Kidney tubule cell (primary cell): Measurements from ENCODE around the gene C20orf202.
"Not testable (repeated sequence)": the region's sequence is repeated elsewhere in the genome, so short reads cannot be mapped to it uniquely, and the experiment has no call there.

Experiments used
- DNase-seq: peaks from one replicate; pipeline ENCODE4 v3.0.0-alpha.2; 2018; ENCODE audit warnings: low spot score

C20orf202 gene

DNA sequence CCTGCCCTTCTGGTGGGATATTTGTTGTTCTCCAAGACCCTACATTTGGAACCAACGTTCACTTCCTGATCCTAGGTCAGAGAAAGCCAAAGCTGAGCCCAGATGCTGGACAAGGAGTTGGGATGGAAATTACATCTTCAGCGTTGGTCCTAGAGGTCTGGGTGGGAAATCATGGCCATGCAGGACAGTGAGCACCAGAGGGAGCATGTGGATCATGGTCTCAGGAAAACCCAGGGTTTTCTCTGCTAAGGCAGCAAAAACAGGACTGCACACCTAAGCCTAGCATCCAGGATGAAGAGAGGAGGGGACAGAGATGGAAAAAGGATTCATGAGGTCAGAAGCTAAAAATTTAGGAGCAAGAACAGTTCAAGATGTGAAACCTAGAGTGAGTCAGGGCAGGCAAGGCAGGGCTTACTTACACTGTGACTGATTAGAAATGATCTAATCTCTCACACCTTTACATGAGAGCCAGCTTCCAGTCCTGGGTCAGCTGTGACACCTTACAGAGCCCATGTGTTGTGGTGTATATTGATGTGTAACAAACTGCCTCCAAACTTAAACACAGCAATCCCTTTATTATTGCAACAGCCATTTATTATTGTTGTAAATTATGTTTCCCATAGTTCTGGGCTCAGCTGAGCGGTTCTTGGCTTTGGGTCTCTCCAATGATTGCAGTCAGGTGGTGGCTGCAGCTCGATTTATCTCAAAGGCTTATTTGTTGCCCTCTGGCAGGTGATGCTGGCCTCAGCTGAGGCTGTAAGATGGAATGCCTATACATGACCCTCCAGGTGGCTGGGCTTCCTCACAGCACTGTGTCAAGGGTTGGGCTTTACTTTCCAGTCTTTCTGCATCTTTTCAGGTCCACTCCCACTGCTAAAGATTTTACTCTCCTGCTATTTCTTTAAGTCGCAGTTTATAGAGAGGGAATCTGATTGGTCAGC, 6.5 kb downstream of the C20orf202 start:
- peak; percentile 26 for DNase-seq

- DNase-seq, result no peak
Measured at GRCh38 chr20:1210501-1210900, 7.2 kb downstream of the C20orf202 start.

- no peak for DNase-seq
Measured at GRCh38 chr20:1212023-1212422, 8.8 kb downstream of the C20orf202 start.

- DNase-seq, result peak; percentile 71
Measured at GRCh38 chr20:1212607-1213396, 9.5 kb downstream of the C20orf202 start.

DNA sequence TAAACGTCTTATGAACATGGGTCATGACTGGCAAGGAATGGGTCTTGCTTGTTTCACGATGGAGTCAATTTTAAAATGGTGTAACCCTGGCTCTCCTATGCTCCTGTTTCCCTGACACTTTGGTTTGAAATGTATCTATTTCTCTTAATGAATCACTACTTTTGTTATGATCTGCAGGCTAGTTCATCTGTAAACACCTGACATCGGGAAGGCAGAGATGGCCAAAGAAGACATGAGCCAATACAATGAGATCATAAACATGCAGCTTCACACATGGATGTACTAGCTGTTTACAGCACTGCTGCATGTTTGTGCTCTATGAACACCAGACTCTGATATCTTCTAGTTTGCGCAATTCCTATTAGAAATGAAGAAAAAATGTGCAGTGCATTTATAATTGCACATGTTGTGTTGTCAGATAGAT, 11.6 kb downstream of the C20orf202 start:
- DNase-seq, result no peak

- DNase-seq, result no peak
Measured at GRCh38 chr20:1215386-1216170, 12.3 kb downstream of the C20orf202 start.

DNA sequence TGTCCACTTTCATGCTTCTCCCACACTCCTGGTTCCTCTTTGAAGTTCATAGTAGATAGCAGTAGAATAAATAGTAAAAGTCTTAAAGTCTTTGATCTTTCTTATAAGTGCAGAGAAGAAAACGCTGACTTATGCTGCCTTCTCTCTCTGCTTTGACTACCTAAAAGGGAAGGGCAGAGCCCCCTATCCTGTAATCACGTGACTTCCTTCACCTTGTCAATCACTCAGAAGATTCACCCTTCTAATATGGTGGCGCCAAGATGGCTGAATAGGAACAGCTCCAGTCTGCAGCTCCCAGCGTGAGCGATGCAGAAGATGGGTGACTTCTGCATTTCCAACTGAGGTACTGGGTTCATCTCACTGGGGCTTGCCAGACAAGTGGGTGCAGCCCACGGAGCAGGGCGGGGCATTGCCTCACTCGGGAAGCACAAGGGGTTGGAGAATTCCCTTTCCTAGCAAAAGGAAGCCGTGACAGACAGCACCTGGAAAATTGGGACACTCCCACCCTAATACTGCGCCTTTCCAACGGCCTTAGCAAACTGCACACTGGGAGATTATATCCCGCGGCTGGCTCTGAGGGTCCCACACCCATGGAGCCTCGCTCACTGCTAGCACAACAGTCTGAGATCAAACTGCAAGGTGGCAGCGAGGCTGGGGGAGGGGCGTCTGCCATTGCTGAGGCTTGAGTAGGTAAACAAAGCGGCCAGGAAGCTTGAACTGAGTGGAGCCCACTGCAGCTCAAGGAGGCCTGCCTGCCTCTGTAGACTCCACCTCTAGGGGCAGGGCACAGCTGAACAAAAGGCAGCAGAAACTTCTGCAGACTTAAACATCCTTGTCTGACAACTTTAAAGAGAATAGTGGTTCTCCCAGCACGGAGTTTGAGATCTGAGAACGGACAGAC, 13.5 kb downstream of the C20orf202 start:
- not testable (repeated sequence) for DNase-seq

DNA sequence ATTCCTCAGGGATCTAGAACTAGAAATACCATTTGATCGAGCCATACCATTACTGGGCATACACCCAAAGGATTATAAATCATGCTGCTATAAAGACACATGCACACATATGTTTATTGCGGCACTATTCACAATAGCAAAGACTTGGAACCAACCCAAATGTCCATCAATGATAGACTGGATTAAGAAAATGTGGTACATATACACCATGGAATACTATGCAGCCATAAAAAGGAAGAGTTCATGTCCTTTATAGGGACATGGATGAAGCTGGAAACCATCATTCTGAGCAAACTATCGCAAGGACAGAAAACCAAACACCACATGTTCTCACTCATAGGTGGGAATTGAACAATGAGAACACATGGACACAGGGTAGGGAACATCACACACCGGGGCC, 19.5 kb downstream of the C20orf202 start:
- not testable (repeated sequence) for DNase-seq

DNA sequence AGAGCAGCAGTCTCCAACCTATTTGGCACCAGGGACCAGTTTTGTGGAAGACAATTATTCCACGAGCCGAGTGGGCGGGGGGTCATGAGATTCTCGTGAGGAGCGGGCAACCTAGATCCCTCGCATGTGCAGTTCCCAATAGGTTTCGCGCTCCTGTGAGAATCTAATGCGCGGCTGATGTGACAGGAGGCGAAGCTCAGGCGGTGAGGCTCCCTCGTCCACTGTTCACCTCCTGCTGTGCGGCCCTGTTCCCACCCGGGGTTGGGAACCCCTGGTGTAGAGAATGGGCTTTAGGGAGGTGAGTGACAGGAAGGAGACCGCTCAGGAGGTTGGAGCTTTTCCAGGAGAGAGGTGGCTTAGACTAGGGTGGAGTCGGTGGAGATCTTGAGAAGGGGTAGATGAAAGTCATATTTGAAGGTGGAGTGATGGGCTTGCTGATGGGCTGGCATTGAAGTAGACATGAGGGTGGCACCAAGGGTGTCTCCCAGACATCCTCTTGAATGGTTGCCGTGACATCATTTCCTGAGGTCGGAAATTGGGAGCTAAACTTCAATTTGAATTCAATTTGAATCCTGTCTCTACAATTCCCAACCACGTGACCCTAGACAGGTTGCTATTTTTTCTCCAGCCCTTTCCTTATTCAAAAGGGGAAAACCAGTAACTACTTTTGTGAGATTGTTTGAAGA, 21.1 kb downstream of the C20orf202 start:
- no peak for DNase-seq

DNA sequence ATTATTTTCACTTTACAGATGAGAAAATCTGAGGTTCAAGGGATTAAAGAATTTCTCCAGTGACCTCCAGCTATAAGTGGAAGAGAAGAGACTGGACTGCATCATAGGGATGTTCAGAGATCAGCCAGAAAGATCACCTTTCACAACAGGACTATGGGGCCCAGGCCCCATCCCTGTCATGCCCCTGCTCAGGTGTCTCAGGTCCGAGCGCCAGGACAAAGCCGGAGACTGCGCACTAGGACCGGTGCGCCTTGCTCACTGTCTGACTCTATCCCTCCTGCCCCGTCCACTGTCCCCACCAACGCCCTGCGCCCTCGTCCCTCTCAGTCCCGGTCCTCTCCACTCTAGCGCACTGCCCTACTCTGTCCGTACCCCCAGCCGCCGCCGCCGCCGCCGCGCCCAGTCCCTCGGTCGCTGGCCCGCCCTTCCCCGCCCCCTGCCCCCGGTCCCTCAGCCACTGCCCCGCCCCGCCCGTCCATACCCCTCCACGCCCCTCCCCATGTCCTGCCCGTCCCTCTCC, 22.1 kb downstream of the C20orf202 start:
- DNase-seq, result no peak

GRCh38 chr20:1225783-1226654, 22.8 kb downstream of the C20orf202 start, which contains the start of gene RAD21L1:
Gene RAD21L1, plus strand, starts transcription at chr20:1226044. Its CDS starts 2,410 bp downstream, at chr20:1228454.
- DNase-seq, result peak; percentile 63

GRCh38 chr20:1229541-1229940, 26.3 kb downstream of the C20orf202 start:
- no peak for DNase-seq

DNA sequence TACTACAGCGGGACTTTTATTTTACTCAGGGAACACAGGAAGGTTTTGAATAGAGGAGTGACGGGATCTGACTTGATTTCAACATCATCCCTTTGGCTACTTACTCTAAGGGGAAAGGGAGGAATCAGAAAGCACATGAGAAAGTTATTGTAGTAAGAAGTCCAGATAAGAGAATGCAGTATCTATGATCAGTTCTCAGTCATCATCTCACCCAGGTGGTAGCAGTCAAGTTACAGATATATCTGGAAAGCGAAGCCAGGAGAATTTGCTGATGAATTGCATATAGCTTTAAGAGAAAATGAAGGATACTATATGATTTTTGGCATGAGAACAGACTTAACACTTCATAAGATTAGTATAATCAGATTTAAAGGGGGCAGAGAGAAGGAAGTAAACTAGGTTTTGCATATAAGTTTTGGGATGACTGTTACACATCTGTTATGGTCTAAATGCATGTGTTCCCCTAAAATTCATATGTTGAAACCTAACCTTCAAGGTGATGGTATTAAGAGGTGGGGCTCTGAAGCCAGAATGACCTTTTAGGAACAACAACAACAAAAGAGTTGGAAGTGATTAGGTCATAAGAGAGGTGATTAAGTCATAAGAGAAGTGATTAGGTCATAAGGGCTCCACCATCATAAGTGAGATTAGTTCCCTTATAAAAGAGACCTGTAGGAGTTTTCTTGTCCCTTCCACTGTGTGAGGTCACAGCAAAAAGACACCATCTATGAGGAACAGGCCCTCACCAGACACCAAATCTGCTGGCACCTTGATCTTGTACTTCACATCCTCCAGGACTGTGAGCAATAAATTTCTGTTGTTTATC, 29.2 kb downstream of the C20orf202 start:
- no peak for DNase-seq

GRCh38 chr20:1240549-1240948, 37.3 kb downstream of the C20orf202 start:
- DNase-seq, result no peak

DNA sequence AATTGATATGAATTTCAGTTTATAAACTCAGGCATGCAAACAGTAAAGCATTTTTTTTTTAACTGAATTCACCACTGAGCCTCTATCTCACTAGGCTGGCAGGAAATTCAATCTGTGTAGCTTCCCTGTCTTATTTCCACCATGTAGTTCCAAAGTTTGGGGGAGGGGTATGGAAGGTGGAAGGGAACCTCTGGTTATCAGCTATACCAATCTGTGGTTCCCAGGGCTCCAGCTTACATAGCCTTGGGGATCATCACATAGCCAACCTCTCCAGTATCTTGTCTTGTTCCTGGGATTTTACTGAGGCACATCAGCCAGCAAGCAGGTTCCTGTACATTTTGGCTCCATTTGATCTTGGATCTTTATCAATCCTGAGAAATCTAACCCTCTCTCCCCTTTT, 38.2 kb downstream of the C20orf202 start:
- DNase-seq, result no peak

- no peak for DNase-seq
Measured at GRCh38 chr20:1242099-1242498, 38.8 kb downstream of the C20orf202 start.

DNA sequence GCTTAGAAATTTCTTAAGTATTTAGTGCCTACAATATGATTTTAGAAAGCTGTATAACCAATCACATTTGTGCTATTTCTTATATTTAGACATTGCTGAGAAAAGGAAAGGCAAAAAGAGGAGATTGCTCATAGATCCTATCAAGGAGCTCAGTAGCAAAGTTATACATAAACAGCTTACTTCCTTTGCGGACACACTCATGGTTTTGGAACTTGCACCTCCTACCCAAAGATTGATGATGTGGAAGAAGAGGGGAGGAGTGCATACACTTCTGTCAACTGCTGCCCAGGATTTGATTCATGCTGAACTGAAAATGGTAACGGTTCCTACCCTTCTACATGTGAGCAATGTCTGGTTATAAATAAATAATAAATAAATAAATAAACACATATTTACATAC, 39.3 kb downstream of the C20orf202 start:
- peak; percentile 94 for DNase-seq

DNA sequence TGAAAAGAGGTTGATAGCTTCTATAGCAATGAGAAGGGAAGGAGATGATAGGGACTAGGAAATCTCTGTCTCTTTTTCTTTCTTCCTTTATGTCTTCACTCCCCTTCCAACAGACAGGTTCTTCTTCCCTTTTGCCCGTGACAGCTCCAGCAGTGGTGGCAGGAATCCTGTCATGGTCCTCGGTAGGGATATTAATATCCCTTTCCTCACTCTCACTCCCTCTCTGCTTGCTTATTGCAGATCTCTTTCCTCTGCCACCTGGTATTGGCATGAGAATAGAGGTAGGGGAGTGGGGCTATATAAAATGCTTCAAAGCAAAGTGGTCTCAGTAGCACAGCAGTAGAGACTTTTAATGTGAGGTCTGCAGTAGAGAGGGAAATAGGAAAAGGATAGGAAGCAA, 42.3 kb downstream of the C20orf202 start:
- no peak for DNase-seq
